Heart left ventricle (tissue), 16 donors: ENCODE data around the gene TEAD1. TPM values are rescaled to one million over a fixed set of nuclear protein-coding genes. Genes with fewer than 3 reads are reported as not detected.

Experiments used
- ATAC-seq, 4 donors: fragments of 200-7000 bp; cut with Tn5 transposase; one replicate each; pipeline ENCODE4 v1.9.1; 2020 to 2022; ENCODE audit warnings: moderate library complexity in 4 of 4, mild to moderate bottlenecking in 3 of 4, moderate number of reproducible peaks in 1 of 4
- DNase-seq, 5 donors: peaks; one replicate each; pipeline ENCODE4 v3.0.0-alpha.2; 2020
- H3K27ac ChIP-seq, 12 donors: fragments of 200-600 bp; sonication (generic) in 4 of 12; one replicate each; pipeline versions ENCODE4 v1.5.0 to v1.8.0; 2016 to 2022; ENCODE audit warnings: mild to moderate bottlenecking in 2 of 12
- H3K27me3 ChIP-seq, 9 donors: fragments of 200-600 bp; sonication (generic) in 2 of 9; one replicate each; pipeline versions ENCODE4 v1.5.1 to v1.8.0; 2016 to 2022; ENCODE audit warnings: mild to moderate bottlenecking in 3 of 9
- H3K36me3 ChIP-seq, 9 donors: fragments of 200-600 bp; sonication (generic) in 2 of 9; one replicate each; pipeline versions ENCODE4 v1.5.0 to v1.8.0; 2018 to 2022; ENCODE audit warnings: mild to moderate bottlenecking in 2 of 9
- H3K4me1 ChIP-seq, 12 donors: fragments of 200-600 bp; sonication (generic) in 4 of 12; one replicate each; pipeline versions ENCODE4 v1.5.0 to v1.8.0; 2016 to 2022; ENCODE audit warnings: mild to moderate bottlenecking in 3 of 12
- H3K4me3 ChIP-seq, 12 donors: fragments of 200-600 bp; sonication (generic) in 4 of 12; one replicate each; pipeline versions ENCODE4 v1.5.0 to v1.8.0; 2017 to 2022; ENCODE audit warnings: mild to moderate bottlenecking in 9 of 12, moderate library complexity in 4 of 12
- H3K9me3 ChIP-seq, 12 donors: fragments of 200-600 bp; sonication (generic) in 4 of 12; one replicate each; pipeline versions ENCODE4 v1.5.0 to v1.8.0; 2016 to 2022; ENCODE audit warnings: mild to moderate bottlenecking in 1 of 12
- CTCF ChIP-seq, 12 donors: fragments of 200-600 bp; sonication (generic) in 4 of 12; IDR thresholded peaks; one replicate each; pipeline versions ENCODE4 v1.5.0 to v1.8.0; 2018 to 2022; ENCODE audit warnings: antibody characterized with exemption in 12 of 12, mild to moderate bottlenecking in 5 of 12
- POLR2A ChIP-seq, 2 donors: fragments of 450-650 bp; IDR thresholded peaks; one replicate each; pipeline ENCODE4 v1.6.1; 2017; ENCODE audit warnings: antibody characterized with exemption in 2 of 2, mild to moderate bottlenecking in 2 of 2, moderate library complexity in 2 of 2
- WGBS, 4 donors: extraction: QIAGEN DNeasy Blood & Tissue Kit in 2 of 4; methylation state at CpG; one replicate each; pipeline versions ENCODE4 v1.1.5 to v1.1.7; 2013 to 2018; 5-methylcytosine and 5-hydroxymethylcytosine counted together
- intact Hi-C, 10 donors: fragments of 100-400 bp; cut with DNase I; formaldehyde crosslinking; loops; one replicate each; pipeline versions ENCODE4 v1.11.1 to v1.14.2; 2022
- polyA plus RNA-seq, 2 donors: library from polyadenylated mRNA; stranded (reverse); fragments of 200-250 nt; gene quantifications; one replicate each; pipeline ENCODE4 v1.2.3, GENCODE V29; 2013
- total RNA-seq, 9 donors: library from RNA; depleted of rRNA in 2 of 9; stranded (reverse); fragments of >200 nt in 2 of 9; fragmentation: NEBNext Ultra II Directional in 3 of 9; extraction: Animal tissue kit (Norgen Biotek cat#: 25700) in 3 of 9; gene quantifications; one replicate each; pipeline versions ENCODE4 v1.1.0 to v1.2.4, GENCODE V29; 2016 to 2023
- donor health status: ischemic (EF 13 %, LVEDD 7.1; RV severe dilation, severe dysfunction).
- donor health status: healthy with polysubstance abuse.
- donor health status: DM: no; HTN: yes; CAD: no.
- donor health status: DM: no; HTN: no; CAD: no.
- donor health status: ischemic (EF 25% LVEDD 6.9; RV normal size, moderate dysfunction).
- donor health status: ischemic (EF 25% LVEDD 5.7; RV mildly dilated, moderate dysfunction).
- donor health status: healthy.
- donor health status: DM: yes; HTN: yes; CAD: no.
- donor health status: ischemic (EF 35%, LVEDD 5.7; RV mildly dilated, moderate dysfunction).
- donor health status: nonischemic (EF 11% LVEDD 7.7; RV severe dilation, severe dysfunction).
- donor health status: DM: yes; HTN: yes; CAD: no.
- donor health status: PGD.
- donor health status: ischemic (EF 29% LVEDD 5.4; RV normal size, mild dysfunction).
- donor health status: nonischemic (EF 23%, LVEDD 6.1; RV moderate dilation, normal function).

Gene TEAD1
- total and polyA plus RNA-seq, 11 donors: 14.4 to 161 (median 113) TPM

DNA sequence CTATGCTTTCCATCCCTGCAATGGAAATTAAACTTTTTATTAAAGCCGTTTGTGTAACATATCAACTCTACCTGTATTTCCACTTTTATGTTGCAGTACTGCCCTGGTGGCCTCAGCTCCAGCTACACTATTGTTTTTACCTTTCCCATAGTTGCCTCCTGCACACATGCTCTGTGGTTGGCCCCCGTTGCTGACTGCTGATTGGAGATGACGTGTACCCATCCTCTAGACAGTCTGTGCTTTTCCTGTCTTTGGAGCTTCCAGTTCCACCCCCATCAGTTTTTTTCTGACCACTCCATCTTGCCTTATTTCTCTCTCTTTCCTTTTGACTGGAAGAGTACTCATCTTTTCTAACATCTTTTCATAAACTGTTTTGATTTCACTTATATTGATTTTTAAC is 123.8 kb downstream of the TEAD1 start:
- DNase-seq (no peak), ATAC-seq (no peak)
- no peak for TF ChIP-seq CTCF (IDR thresholded peaks at IDR 0.05)
- TF ChIP-seq POLR2A (IDR thresholded peaks at IDR 0.05): no peak
- Histone ChIP-seq H3K4me1 (peaks cover 0 to 54% (median 24%) of the 10 kb centered on the region in 12 donors), H3K27ac (peak overlapping the region in 1 of 12 donors; percentile 72), H3K4me3 (no peak overlapping the region), H3K9me3 (no peaks in the 10 kb centered on the region), H3K36me3 (peaks cover 0 to 4% (median 0%) of the 10 kb centered on the region in 9 donors), H3K27me3 (no peaks in the 10 kb centered on the region)
- intact Hi-C loops: no loop called here
- WGBS, 4 donors: 85 to 90% (median 89%) methylated on average over 3 of the region's 3 CpGs

DNA sequence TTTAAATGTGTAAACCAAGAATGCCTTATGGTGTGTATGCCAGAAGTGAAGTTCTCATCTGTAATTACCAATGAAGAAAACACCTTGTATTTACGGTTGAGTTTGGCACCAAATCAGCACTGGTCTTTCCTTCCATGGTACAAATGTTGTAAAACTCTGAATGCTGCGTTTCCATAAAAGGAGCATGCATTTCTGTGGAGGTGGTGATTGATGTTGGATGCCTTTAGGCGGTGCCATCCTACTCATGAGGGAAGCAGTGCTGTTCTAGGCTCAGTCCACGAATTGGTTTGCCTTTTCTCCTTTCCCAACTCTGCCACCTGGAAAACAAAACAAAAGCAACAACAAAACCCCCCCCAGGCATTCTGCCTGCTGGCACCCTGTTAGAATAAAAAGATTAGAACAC is 124.4 kb downstream of the TEAD1 start:
- ATAC-seq (no peak), DNase-seq (no peak)
- intact Hi-C loops: no loop called here
- H3K27me3 ChIP-seq: no peaks in the 10 kb centered on the region
- peaks cover 0 to 55% (median 27%) of the 10 kb centered on the region in 12 donors for H3K4me1 ChIP-seq
- peak overlapping the region in 1 of 12 donors; percentile 72 for H3K27ac ChIP-seq
- 57 to 70% (median 63%) methylated on average over 4 of the region's 4 CpGs for WGBS, 4 donors
- H3K9me3 ChIP-seq: no peaks in the 10 kb centered on the region
- H3K36me3 ChIP-seq: peaks cover 0 to 4% (median 0%) of the 10 kb centered on the region in 9 donors
- H3K4me3 ChIP-seq: no peak overlapping the region
- TF ChIP-seq POLR2A (IDR thresholded peaks at IDR 0.05) (no peak), CTCF (IDR thresholded peaks at IDR 0.05) (no peak)

DNA sequence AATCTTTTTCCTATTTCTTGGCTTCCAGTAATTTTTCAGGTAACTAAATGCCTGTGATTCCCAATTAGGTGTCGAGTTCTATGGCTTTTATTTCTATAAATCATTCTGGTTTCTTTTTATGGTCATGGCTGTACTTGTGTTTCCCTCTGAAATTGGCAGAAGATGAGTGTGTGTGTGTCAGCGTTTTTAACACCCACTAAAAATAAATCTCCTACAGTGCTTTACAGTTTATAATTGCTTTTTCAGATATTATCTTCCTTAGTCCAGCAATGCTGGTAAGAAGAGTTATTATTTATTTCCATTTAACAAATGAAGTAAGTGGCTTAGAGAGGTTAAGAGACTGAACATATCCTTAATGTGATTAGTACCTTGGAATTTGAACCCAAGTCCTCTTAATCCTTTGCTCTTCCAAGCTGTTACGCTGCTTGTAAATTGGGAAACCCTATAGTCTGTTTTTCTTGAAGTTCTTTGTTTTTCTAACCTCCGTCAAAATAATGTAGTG is 125.2 kb downstream of the TEAD1 start:
- H3K9me3 ChIP-seq: no peaks in the 10 kb centered on the region
- no peaks in the 10 kb centered on the region for H3K27me3 ChIP-seq
- 54 to 60% (median 57%) methylated on average over 4 of the region's 4 CpGs for WGBS, 4 donors
- DNase-seq (no peak), ATAC-seq (no peak)
- intact Hi-C loops: no loop called here
- H3K27ac ChIP-seq: peak overlapping the region in 1 of 12 donors; percentile 72
- H3K4me1 ChIP-seq: peaks cover 0 to 55% (median 28%) of the 10 kb centered on the region in 12 donors
- no peak overlapping the region for H3K4me3 ChIP-seq
- no peak for TF ChIP-seq CTCF (IDR thresholded peaks at IDR 0.05)
- no peak for TF ChIP-seq POLR2A (IDR thresholded peaks at IDR 0.05)
- peaks cover 0 to 4% (median 0%) of the 10 kb centered on the region in 9 donors for H3K36me3 ChIP-seq

GRCh38 chr11:12800032-12800671 is 125.9 kb downstream of the TEAD1 start:
- Histone ChIP-seq H3K27me3 (no peaks in the 10 kb centered on the region), H3K36me3 (peaks cover 0 to 4% (median 0%) of the 10 kb centered on the region in 9 donors), H3K4me1 (peaks cover 0 to 51% (median 27%) of the 10 kb centered on the region in 12 donors), H3K9me3 (no peaks in the 10 kb centered on the region), H3K4me3 (no peak overlapping the region), H3K27ac (peak overlapping the region in 1 of 12 donors; percentile 72)
- TF ChIP-seq CTCF (IDR thresholded peaks at IDR 0.05) (no peak), POLR2A (IDR thresholded peaks at IDR 0.05) (no peak)
- DNase-seq (no peak), ATAC-seq (peak in 3 of 4 donors; percentile 48 to 67 (median 65))
- 25 to 48% (median 35%) methylated on average over 8 of the region's 8 CpGs for WGBS, 4 donors
- intact Hi-C loops: no loop called here
